Trophoblast cell (in vitro differentiated cells and primary cell): ENCODE results near the gene SPATS2.

Source experiments
- DNase-seq, 2 donors: peaks; one replicate each; pipeline ENCODE4 v3.0.0-alpha.2; 2016
- H2AFZ ChIP-seq: 2 replicates; pipeline ENCODE4 v1.6.1; 2013; ENCODE audit warnings: low read length, moderate library complexity, mild to moderate bottlenecking; ENCODE audit not compliant: insufficient read depth, poor library complexity
- H2AK5ac ChIP-seq: 2 replicates; pipeline ENCODE4 v1.6.1; 2013; ENCODE audit warnings: mild to moderate bottlenecking, low read length
- H2BK120ac ChIP-seq: 2 replicates; pipeline ENCODE4 v1.6.1; 2013; ENCODE audit warnings: low read length, mild to moderate bottlenecking, moderate library complexity; ENCODE audit not compliant: insufficient read depth, poor library complexity
- H2BK12ac ChIP-seq: 2 replicates; pipeline ENCODE4 v1.6.1; 2013; ENCODE audit warnings: mild to moderate bottlenecking, low read length, moderate library complexity
- H2BK5ac ChIP-seq: 2 replicates; pipeline ENCODE4 v1.6.1; 2013; ENCODE audit warnings: low read length, low read depth, moderate library complexity, mild to moderate bottlenecking; ENCODE audit not compliant: poor library complexity
- H3K14ac ChIP-seq: 2 replicates; pipeline ENCODE4 v1.6.1; 2013; ENCODE audit warnings: mild to moderate bottlenecking, low read length
- H3K18ac ChIP-seq: 2 replicates; pipeline ENCODE4 v1.6.1; 2013; ENCODE audit warnings: mild to moderate bottlenecking, low read length
- H3K23ac ChIP-seq: 2 replicates; pipeline ENCODE4 v1.6.1; 2013; ENCODE audit warnings: low read length
- H3K27ac ChIP-seq: 2 replicates; pipeline ENCODE4 v1.5.1; 2013; ENCODE audit warnings: low read depth, mild to moderate bottlenecking, inconsistent platforms, low read length, moderate library complexity
- H3K27me3 ChIP-seq: 2 replicates; pipeline ENCODE4 v1.6.1; 2013; ENCODE audit warnings: inconsistent platforms, mild to moderate bottlenecking, low read length, moderate library complexity; ENCODE audit not compliant: insufficient read depth
- H3K36me3 ChIP-seq, 2 experiments: 1 replicate in 1 of 2; 2 replicates in 1 of 2; pipeline ENCODE4 v1.6.1; 2013; ENCODE audit warnings: low read length in 2 of 2, mild to moderate bottlenecking in 2 of 2, moderate library complexity in 1 of 2; ENCODE audit not compliant: insufficient read depth in 2 of 2, control insufficient read depth in 1 of 2
- H3K4ac ChIP-seq: 2 replicates; pipeline ENCODE4 v1.6.1; 2013; ENCODE audit warnings: low read depth, mild to moderate bottlenecking, low read length, moderate library complexity
- H3K4me1 ChIP-seq, 2 experiments: 1 replicate in 1 of 2; 2 replicates in 1 of 2; pipeline ENCODE4 v1.6.1; 2013; ENCODE audit warnings: low read length in 2 of 2, mild to moderate bottlenecking in 2 of 2, moderate library complexity in 1 of 2; ENCODE audit not compliant: insufficient read depth in 2 of 2, control insufficient read depth in 1 of 2
- H3K4me2 ChIP-seq: 2 replicates; pipeline ENCODE4 v1.6.1; 2013; ENCODE audit warnings: inconsistent platforms, mild to moderate bottlenecking, low read length, moderate library complexity
- H3K4me3 ChIP-seq: 2 replicates; pipeline ENCODE4 v1.5.1; 2013; ENCODE audit warnings: mild to moderate bottlenecking, low read depth, low read length, inconsistent platforms
- H3K79me1 ChIP-seq: one replicate; pipeline ENCODE4 v1.6.1; 2013; ENCODE audit warnings: low read length
- H3K79me2 ChIP-seq: 2 replicates; pipeline ENCODE4 v1.6.1; 2013; ENCODE audit warnings: low read length, mild to moderate bottlenecking; ENCODE audit not compliant: control insufficient read depth, insufficient read depth, poor library complexity
- H3K9ac ChIP-seq: 2 replicates; pipeline ENCODE4 v1.6.1; 2013; ENCODE audit warnings: mild to moderate bottlenecking, low read length
- H3K9me3 ChIP-seq: 2 replicates; pipeline ENCODE4 v1.6.1; 2013; ENCODE audit warnings: low read depth, mild to moderate bottlenecking, control low read depth, inconsistent platforms, low read length; ENCODE audit not compliant: insufficient read depth
- H4K12ac ChIP-seq: 2 replicates; pipeline ENCODE4 v1.6.1; 2013; ENCODE audit warnings: low read depth, mild to moderate bottlenecking, low read length, moderate library complexity
- H4K8ac ChIP-seq: 2 replicates; pipeline ENCODE4 v1.6.1; 2013; ENCODE audit warnings: low read depth, mild to moderate bottlenecking, low read length, moderate library complexity
- H4K91ac ChIP-seq: one replicate; pipeline ENCODE4 v1.6.1; 2013; ENCODE audit warnings: low read depth, mild to moderate bottlenecking, low read length, moderate library complexity
- WGBS: extraction: QIAGEN DNeasy Blood & Tissue Kit; methylation state at CpG from one replicate; pipeline ENCODE4 v1.1.7; 2013; ENCODE audit warnings: missing lambda C conversion rate; ENCODE audit not compliant: insufficient read length, insufficient coverage; ENCODE audit errors: extremely low coverage; 5-methylcytosine and 5-hydroxymethylcytosine counted together

Gene SPATS2

DNA sequence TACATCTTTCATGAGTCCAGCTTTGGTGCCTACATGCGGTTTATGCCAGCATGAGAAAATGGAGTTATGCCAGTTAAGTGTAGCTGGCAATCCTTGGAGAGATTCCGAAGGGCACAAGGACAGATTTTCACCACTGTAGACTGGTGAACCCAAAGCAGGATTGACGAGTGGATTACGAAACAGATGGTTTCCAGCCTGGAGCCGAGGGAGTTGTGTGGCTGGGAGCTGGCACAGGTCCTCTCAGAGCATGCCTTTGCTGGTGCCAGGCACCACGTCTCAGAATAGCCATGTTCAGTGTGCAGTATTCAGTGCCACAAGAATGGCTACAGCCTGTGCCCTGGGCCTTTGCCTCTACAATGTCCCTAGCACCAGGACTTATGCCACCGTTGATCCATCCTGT, 184.8 kb downstream of the SPATS2 start:
- Histone ChIP-seq H4K91ac (no peak overlapping the region), H2BK5ac (no peak overlapping the region), H3K14ac (no peak overlapping the region), H3K79me2 (no peaks in the 10 kb centered on the region), H3K36me3 (peaks cover 7 to 10% of the 10 kb centered on the region in 2 experiments), H3K23ac (no peak overlapping the region), H3K4me3 (no peak overlapping the region), H3K4ac (no peak overlapping the region), H3K18ac (no peak overlapping the region), H2BK12ac (no peak overlapping the region), H4K8ac (no peak overlapping the region), H2BK120ac (no peak overlapping the region), H4K12ac (no peak overlapping the region), H2AK5ac (no peak overlapping the region), H3K9ac (no peak overlapping the region), H3K27me3 (peaks cover 15% of the 10 kb centered on the region), H2AFZ (no peak overlapping the region), H3K4me1 (peaks cover 3 to 8% of the 10 kb centered on the region in 2 experiments), H3K27ac (no peak overlapping the region), H3K9me3 (peaks cover 4% of the 10 kb centered on the region), H3K4me2 (no peak overlapping the region), H3K79me1 (no peaks in the 10 kb centered on the region)
- no peak for DNase-seq
- no CpG with 5 or more reads among the region's 7 CpGs for WGBS

DNA sequence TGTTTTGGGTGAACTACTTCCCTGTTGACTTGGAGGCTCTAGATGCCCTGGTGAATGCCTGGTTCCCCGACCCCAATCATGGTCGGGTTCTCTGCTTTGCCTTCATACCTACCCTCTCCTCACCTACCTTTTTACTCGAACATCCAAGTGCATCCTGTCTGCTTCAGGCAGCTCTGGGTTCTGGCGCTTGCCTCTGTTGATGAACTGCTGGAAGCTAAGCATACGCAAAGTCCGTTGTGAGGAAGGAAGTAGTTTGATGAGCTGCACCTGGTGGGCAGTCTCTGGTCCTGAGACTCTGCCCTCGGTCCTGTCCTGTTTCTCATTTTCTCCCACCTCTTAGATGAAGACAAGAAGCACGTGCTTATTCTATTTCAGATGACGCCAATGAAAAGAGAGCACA, 185.2 kb downstream of the SPATS2 start:
- Histone ChIP-seq H3K4me2 (no peak overlapping the region), H3K4me3 (no peak overlapping the region), H3K27ac (no peak overlapping the region), H2BK12ac (no peak overlapping the region), H2BK5ac (no peak overlapping the region), H3K4me1 (peaks cover 3 to 8% of the 10 kb centered on the region in 2 experiments), H3K36me3 (peaks cover 9 to 14% of the 10 kb centered on the region in 2 experiments), H3K27me3 (peaks cover 15% of the 10 kb centered on the region), H3K4ac (no peak overlapping the region), H3K9ac (no peak overlapping the region), H4K12ac (no peak overlapping the region), H2AK5ac (no peak overlapping the region), H2AFZ (no peak overlapping the region), H3K79me2 (no peaks in the 10 kb centered on the region), H4K91ac (no peak overlapping the region), H2BK120ac (no peak overlapping the region), H4K8ac (no peak overlapping the region), H3K23ac (no peak overlapping the region), H3K18ac (no peak overlapping the region), H3K79me1 (no peaks in the 10 kb centered on the region), H3K9me3 (peaks cover 4% of the 10 kb centered on the region), H3K14ac (no peak overlapping the region)
- WGBS = no CpG with 5 or more reads among the region's 9 CpGs
- no peak for DNase-seq

DNA sequence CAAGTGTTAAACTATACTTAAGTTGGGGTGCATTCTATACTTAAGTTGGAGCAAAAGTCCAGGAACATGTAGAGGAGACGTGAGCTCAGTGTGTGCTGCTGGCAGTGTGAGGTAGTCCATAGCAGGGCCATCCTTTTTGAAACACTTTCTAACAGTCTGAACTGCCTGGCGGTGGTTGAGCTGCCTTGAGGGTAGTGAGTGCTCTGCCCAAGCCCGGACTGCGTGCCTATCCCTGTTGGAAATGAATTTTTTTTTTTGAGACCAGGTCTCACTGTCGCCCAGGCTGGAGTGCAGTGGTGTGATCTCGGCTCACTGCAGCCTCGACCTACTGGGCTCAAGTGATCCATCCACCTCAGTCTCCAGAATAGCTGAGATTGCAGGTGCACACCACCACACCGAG, 185.6 kb downstream of the SPATS2 start:
- H3K4me3 ChIP-seq = no peak overlapping the region
- no peak overlapping the region for H3K4me2 ChIP-seq
- H3K9ac ChIP-seq = no peak overlapping the region
- H4K8ac ChIP-seq = no peak overlapping the region
- no CpG with 5 or more reads among the region's 8 CpGs for WGBS
- no peak overlapping the region for H2AFZ ChIP-seq
- no peak overlapping the region for H4K12ac ChIP-seq
- peaks cover 15% of the 10 kb centered on the region for H3K27me3 ChIP-seq
- H3K36me3 ChIP-seq = peaks cover 14 to 19% of the 10 kb centered on the region in 2 experiments
- no peak overlapping the region for H3K23ac ChIP-seq
- H3K4me1 ChIP-seq = peaks cover 3 to 8% of the 10 kb centered on the region in 2 experiments
- H3K4ac ChIP-seq = no peak overlapping the region
- H4K91ac ChIP-seq = no peak overlapping the region
- DNase-seq = no peak
- H3K18ac ChIP-seq = no peak overlapping the region
- H3K9me3 ChIP-seq = peaks cover 4% of the 10 kb centered on the region
- H2BK5ac ChIP-seq = no peak overlapping the region
- no peaks in the 10 kb centered on the region for H3K79me2 ChIP-seq
- no peak overlapping the region for H3K14ac ChIP-seq
- no peak overlapping the region for H2BK120ac ChIP-seq
- no peak overlapping the region for H3K27ac ChIP-seq
- H2AK5ac ChIP-seq = no peak overlapping the region
- no peaks in the 10 kb centered on the region for H3K79me1 ChIP-seq
- H2BK12ac ChIP-seq = no peak overlapping the region

DNA sequence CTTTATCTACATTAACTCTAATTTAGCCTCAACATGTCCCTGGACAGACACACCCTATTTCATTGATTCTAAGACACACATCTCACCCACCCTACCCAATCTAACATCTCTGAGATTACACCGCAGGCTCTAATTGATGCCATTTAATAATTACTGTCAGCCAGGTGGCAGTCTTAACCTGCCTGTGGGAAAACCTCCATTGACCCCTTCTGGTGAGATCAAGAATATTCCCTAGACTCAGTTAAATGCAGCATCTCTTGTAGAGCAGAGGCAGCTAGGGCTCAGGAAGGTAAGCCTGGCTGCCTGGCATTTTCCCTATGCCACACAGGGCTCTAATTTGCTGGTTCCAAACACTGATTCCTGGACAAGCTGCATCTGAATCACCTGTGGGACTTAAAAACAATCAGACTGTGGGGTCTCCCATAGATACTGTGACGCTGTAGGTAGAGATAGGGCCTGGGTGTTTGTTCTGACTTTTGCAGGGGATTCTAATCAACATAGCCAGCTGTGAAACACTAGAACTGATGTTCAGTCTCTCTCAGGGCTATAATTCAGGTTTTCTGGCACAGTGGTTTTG, 186.3 kb downstream of the SPATS2 start:
- Histone ChIP-seq H4K12ac (no peak overlapping the region), H3K18ac (no peak overlapping the region)
- no CpG with 5 or more reads among the region's 2 CpGs for WGBS

More for the DNA sequence above, 186.3 kb downstream of the SPATS2 start:
- Histone ChIP-seq H2AFZ (no peak overlapping the region), H3K9ac (no peak overlapping the region), H3K27ac (no peak overlapping the region), H3K79me1 (no peaks in the 10 kb centered on the region), H3K4me1 (peaks cover 3 to 8% of the 10 kb centered on the region in 2 experiments), H3K79me2 (no peaks in the 10 kb centered on the region), H3K4me3 (no peak overlapping the region), H2AK5ac (no peak overlapping the region), H4K8ac (no peak overlapping the region), H2BK5ac (no peak overlapping the region), H4K91ac (no peak overlapping the region), H3K27me3 (peaks cover 10% of the 10 kb centered on the region), H3K23ac (no peak overlapping the region), H3K4me2 (no peak overlapping the region), H3K9me3 (peaks cover 4% of the 10 kb centered on the region), H3K14ac (no peak overlapping the region), H2BK12ac (no peak overlapping the region), H2BK120ac (no peak overlapping the region), H3K36me3 (peaks cover 20 to 25% of the 10 kb centered on the region in 2 experiments), H3K4ac (no peak overlapping the region)
- DNase-seq = peak in 1 of 2 donors; percentile 28
